T-cell (primary cell): ENCODE measurements around the gene MAOB. TPM values are rescaled to one million over a fixed set of nuclear protein-coding genes. Genes with fewer than 3 reads are reported as not detected.
"Not testable (repeated sequence)": the region's sequence is repeated elsewhere in the genome, so short reads cannot be mapped to it uniquely, and the experiment has no call there.

Experiments
- ATAC-seq, 4 experiments: fragments of 200-7000 bp in 3 of 4; fragments of 150-1000 bp in 1 of 4; cut with Tn5 transposase; replicated peaks in 1 of 4; 1 replicate in 3 of 4; 2 replicates in 1 of 4; pipeline ENCODE4 v1.10.0; 2021; ENCODE audit warnings: moderate library complexity in 3 of 4, mild to moderate bottlenecking in 2 of 4, moderate number of reproducible peaks in 1 of 4
- CTCF ChIA-PET, 2 donors: fragments of 300-600 bp; sonication (Branson Sonifier 250); formaldehyde crosslinking; loops; one replicate each; lab custom pipeline; 2022; ENCODE audit warnings: antibody characterized with exemption in 2 of 2; lab: Charles Lee
- POLR2A ChIA-PET, 2 donors: fragments of 300-600 bp; sonication (Branson Sonifier 250); formaldehyde crosslinking; loops; one replicate each; lab custom pipeline; 2022; ENCODE audit warnings: antibody characterized with exemption in 2 of 2; lab: Charles Lee
- DNase-seq, 35 experiments: peaks; one replicate each; pipeline versions ENCODE4 v3.0.0 to v3.0.0-alpha.2; 2013 to 2023
- H3K27ac ChIP-seq: one replicate; pipeline ENCODE4 v1.5.1; 2013; ENCODE audit warnings: low read length
- H3K27me3 ChIP-seq, 2 experiments: replicated peaks in 1 of 2; 1 replicate in 1 of 2; 2 replicates in 1 of 2; pipeline versions ENCODE4 v1.6.1 to v1.7.0; 2013; ENCODE audit warnings: low read length in 1 of 2, mixed read lengths in 1 of 2; ENCODE audit not compliant: control insufficient read depth in 2 of 2, insufficient read depth in 2 of 2; ENCODE audit errors: extremely low read depth in 1 of 2
- H3K36me3 ChIP-seq, 2 donors: 1 replicate in 1 of 2; 2 replicates in 1 of 2; pipeline versions ENCODE4 v1.6.1 to v1.7.0; 2013; ENCODE audit warnings: low read length in 1 of 2; ENCODE audit not compliant: control insufficient read depth in 2 of 2, insufficient read depth in 1 of 2; ENCODE audit errors: extremely low read depth in 1 of 2
- H3K4me1 ChIP-seq, 2 experiments: 1 replicate in 1 of 2; 2 replicates in 1 of 2; pipeline versions ENCODE4 v1.6.1 to v1.7.0; 2013; ENCODE audit warnings: low read length in 2 of 2, mixed read lengths in 1 of 2; ENCODE audit not compliant: insufficient read depth in 2 of 2, control insufficient read depth in 1 of 2; ENCODE audit errors: extremely low read depth in 1 of 2
- H3K4me3 ChIP-seq, 2 donors: 1 replicate in 1 of 2; 2 replicates in 1 of 2; pipeline versions ENCODE4 v1.5.1 to v1.7.0; 2013; ENCODE audit warnings: mild to moderate bottlenecking in 2 of 2, low read length in 1 of 2, moderate library complexity in 1 of 2; ENCODE audit not compliant: control insufficient read depth in 1 of 2; ENCODE audit errors: extremely low read depth in 1 of 2
- H3K9me3 ChIP-seq: 2 replicates; pipeline ENCODE4 v1.7.0; 2013
- H3K27ac Mint-ChIP-seq, 2 donors: one replicate each; pipeline ENCODE4 v1.8.0; 2020 to 2021; ENCODE audit warnings: mild to moderate bottlenecking in 2 of 2, mixed read lengths in 2 of 2
- H3K27me3 Mint-ChIP-seq, 2 donors: one replicate each; pipeline ENCODE4 v1.8.0; 2021 to 2022; ENCODE audit warnings: mixed read lengths in 2 of 2
- H3K36me3 Mint-ChIP-seq: one replicate; pipeline ENCODE4 v1.8.0; 2021; ENCODE audit warnings: mixed read lengths
- H3K4me1 Mint-ChIP-seq, 3 donors: one replicate each; pipeline ENCODE4 v1.8.0; 2020 to 2022; ENCODE audit warnings: mixed read lengths in 3 of 3, mild to moderate bottlenecking in 1 of 3
- H3K4me3 Mint-ChIP-seq, 3 donors: one replicate each; pipeline ENCODE4 v1.8.0; 2020 to 2022; ENCODE audit warnings: mild to moderate bottlenecking in 3 of 3, mixed read lengths in 3 of 3, moderate library complexity in 3 of 3
- H3K9me3 Mint-ChIP-seq, 3 donors: one replicate each; pipeline ENCODE4 v1.8.0; 2020 to 2022; ENCODE audit warnings: mixed read lengths in 3 of 3
- WGBS: methylation state at CpG from one replicate; pipeline ENCODE4 v1.1.5; 2013; ENCODE audit warnings: missing lambda C conversion rate; ENCODE audit not compliant: insufficient coverage; 5-methylcytosine and 5-hydroxymethylcytosine counted together
- total RNA-seq, 35 experiments: library from RNA in 6 of 35; stranded (reverse) in 6 of 35; fragments of 120-200 nt in 1 of 35; gene quantifications; one replicate each; pipeline versions ENCODE4 v1.2.1 to v1.2.4 and lab custom pipeline; 2013 to 2026

MAOB gene
- total RNA-seq (under 1 TPM in 3 of 5 donors, not detected in 2; 0.13 to 0.20 (median 0.16) TPM), total RNA-seq (lab: John Stamatoyannopoulos, UW) (0 to 0.13 (median 0) reads per million in 29 experiments)
- total RNA-seq (2013), result 0.07 TPM

GRCh38 chrX:43882294-43882681 lies at the start of gene MAOB:
TSS of gene MAOB (minus strand) at chrX:43882450. CDS start at chrX:43882299, 151 bp downstream.
- Histone ChIP-seq H3K27ac (no peak within 1 kb of the TSS), H3K9me3 (no peaks in the 10 kb centered on the region), H3K36me3 (no peaks in the 10 kb centered on the region), H3K27me3 (peaks cover 3 to 13% of the 10 kb centered on the region in 2 experiments), H3K4me1 (peaks cover 0 to 5% of the 10 kb centered on the region in 2 experiments), H3K4me3 (peak within 1 kb of the TSS; percentile 10 to 36)
- H3K4me3 Mint-ChIP-seq, result peak within 1 kb of the TSS in 1 of 3 donors; percentile 29
- H3K36me3 Mint-ChIP-seq, result no peaks in the 10 kb centered on the region
- peak in 8 of 35 experiments; percentile 2 to 16 (median 4) for DNase-seq
- H3K9me3 Mint-ChIP-seq, result no peaks in the 10 kb centered on the region
- H3K27me3 Mint-ChIP-seq, result peaks cover 27 to 44% of the 10 kb centered on the region in 2 donors
- peaks cover 0 to 2% (median 2%) of the 10 kb centered on the region in 3 donors for H3K4me1 Mint-ChIP-seq
- CTCF ChIA-PET, result no interaction called here
- WGBS, result 0% methylated on average over 13 of the region's 36 CpGs
- ATAC-seq, result peak in 3 of 4 experiments; percentile 40 to 66 (median 54)
- POLR2A ChIA-PET, result no interaction called here
- H3K27ac Mint-ChIP-seq, result no peak within 1 kb of the TSS

GRCh38 chrX:43922032-43922431 lies 39.8 kb upstream of the MAOB start:
- H3K27me3 Mint-ChIP-seq, result peaks cover 9 to 48% of the 10 kb centered on the region in 2 donors
- H3K4me1 ChIP-seq, H3K4me3 Mint-ChIP-seq, H3K9me3 ChIP-seq, CTCF ChIA-PET, H3K36me3 ChIP-seq, ATAC-seq, H3K36me3 Mint-ChIP-seq, H3K27me3 ChIP-seq, H3K4me3 ChIP-seq, DNase-seq, H3K4me1 Mint-ChIP-seq, POLR2A ChIA-PET, H3K27ac ChIP-seq, H3K27ac Mint-ChIP-seq: not testable (repeated sequence)
- WGBS, result no CpG with 5 or more reads among the region's 3 CpGs
- H3K9me3 Mint-ChIP-seq, result peaks cover 0 to 12% (median 0%) of the 10 kb centered on the region in 3 donors

- H3K27ac ChIP-seq, H3K9me3 ChIP-seq, H3K4me3 Mint-ChIP-seq, H3K4me1 ChIP-seq, DNase-seq, H3K4me1 Mint-ChIP-seq, H3K9me3 Mint-ChIP-seq, H3K36me3 Mint-ChIP-seq, H3K27ac Mint-ChIP-seq, ATAC-seq, POLR2A ChIA-PET, H3K36me3 ChIP-seq, H3K27me3 ChIP-seq, CTCF ChIA-PET, H3K4me3 ChIP-seq: not testable (repeated sequence)
- peaks cover 8 to 20% of the 10 kb centered on the region in 2 donors for H3K27me3 Mint-ChIP-seq
- no CpG with 5 or more reads among the region's 8 CpGs for WGBS
Observed at GRCh38 chrX:43910772-43911171, 28.5 kb upstream of the MAOB start.

- CTCF ChIA-PET, result no interaction called here
- Histone ChIP-seq H3K9me3 (no peaks in the 10 kb centered on the region), H3K4me1 (no peaks in the 10 kb centered on the region), H3K36me3 (no peaks in the 10 kb centered on the region), H3K27ac (no peak overlapping the region), H3K4me3 (no peak overlapping the region), H3K27me3 (no peaks in the 10 kb centered on the region)
- ATAC-seq, result no peak
- POLR2A ChIA-PET, result no interaction called here
- Mint-ChIP-seq H3K4me1 (no peaks in the 10 kb centered on the region), H3K27me3 (peaks cover 7 to 19% of the 10 kb centered on the region in 2 donors), H3K9me3 (no peaks in the 10 kb centered on the region), H3K27ac (no peak overlapping the region), H3K36me3 (no peaks in the 10 kb centered on the region), H3K4me3 (no peak overlapping the region)
- DNase-seq, result no peak
- no CpG with 5 or more reads among the region's 1 CpG for WGBS
Observed at GRCh38 chrX:43910012-43910411, 27.8 kb upstream of the MAOB start.

GRCh38 chrX:43909141-43909540 lies 26.9 kb upstream of the MAOB start:
- ChIA-PET CTCF (no interaction called here), POLR2A (no interaction called here)
- Histone ChIP-seq H3K4me1 (no peaks in the 10 kb centered on the region), H3K36me3 (no peaks in the 10 kb centered on the region), H3K9me3 (no peaks in the 10 kb centered on the region), H3K4me3 (no peak overlapping the region), H3K27me3 (no peaks in the 10 kb centered on the region), H3K27ac (no peak overlapping the region)
- ATAC-seq (no peak), DNase-seq (no peak)
- Mint-ChIP-seq H3K9me3 (no peaks in the 10 kb centered on the region), H3K27ac (no peak overlapping the region), H3K27me3 (peaks cover 6 to 18% of the 10 kb centered on the region in 2 donors), H3K4me1 (no peaks in the 10 kb centered on the region), H3K4me3 (no peak overlapping the region), H3K36me3 (no peaks in the 10 kb centered on the region)
- WGBS, result no CpG with 5 or more reads among the region's 1 CpG

GRCh38 chrX:43899878-43900815 lies 17.9 kb upstream of the MAOB start:
- Mint-ChIP-seq H3K4me1 (no peaks in the 10 kb centered on the region), H3K36me3 (no peaks in the 10 kb centered on the region), H3K9me3 (no peaks in the 10 kb centered on the region), H3K4me3 (no peak overlapping the region), H3K27ac (no peak overlapping the region), H3K27me3 (peaks cover 0 to 14% of the 10 kb centered on the region in 2 donors)
- H3K27ac ChIP-seq, result no peak overlapping the region
- H3K4me3 ChIP-seq, result no peak overlapping the region
- H3K36me3 ChIP-seq, result no peaks in the 10 kb centered on the region
- no peaks in the 10 kb centered on the region for H3K4me1 ChIP-seq
- ChIA-PET POLR2A (interaction anchor here in 1 of 2 donors (0.7 kb wide), 1 partner anchor 1868 kb away, joined by 7 read pairs; no protein-coding TSS in a partner anchor), CTCF (no interaction called here)
- H3K9me3 ChIP-seq, result no peaks in the 10 kb centered on the region
- ATAC-seq (no peak), DNase-seq (no peak)
- H3K27me3 ChIP-seq, result peaks cover 0 to 2% of the 10 kb centered on the region in 2 experiments
- 100% methylated on average over 1 of the region's 5 CpGs for WGBS
